CD14-positive monocyte (primary cell): ENCODE results near the gene DMXL2. TPM values are rescaled to one million over a fixed set of nuclear protein-coding genes. Genes with fewer than 3 reads are reported as not detected.

Source experiments
- DNase-seq, 3 donors: peaks; one replicate each; pipeline ENCODE4 v3.0.0-alpha.2; 2011 to 2022
- H2AFZ ChIP-seq: 2 replicates; pipeline ENCODE4 v1.6.0; 2012; ENCODE audit warnings: mild to moderate bottlenecking, low read depth, low read length, inconsistent platforms; ENCODE audit not compliant: insufficient read depth, poor library complexity, severe bottlenecking
- H3K27ac ChIP-seq, 2 donors: 1 replicate in 1 of 2; 2 replicates in 1 of 2; pipeline ENCODE4 v1.5.1; 2012 to 2013; ENCODE audit warnings: low read length in 2 of 2, control low read depth in 1 of 2, inconsistent platforms in 1 of 2, low read depth in 1 of 2, mild to moderate bottlenecking in 1 of 2
- H3K27me3 ChIP-seq, 2 donors: one replicate each; pipeline versions ENCODE4 v1.6.0 to v1.6.1; 2011 to 2013; ENCODE audit warnings: low read length in 2 of 2; ENCODE audit not compliant: control insufficient read depth in 2 of 2, insufficient read depth in 2 of 2
- H3K36me3 ChIP-seq, 2 donors: replicated peaks in 1 of 2; 1 replicate in 1 of 2; 2 replicates in 1 of 2; pipeline versions ENCODE4 v1.5.1 to v1.6.1; 2012 to 2013; ENCODE audit warnings: low read length in 2 of 2, control low read depth in 1 of 2, inconsistent platforms in 1 of 2, mild to moderate bottlenecking in 1 of 2; ENCODE audit not compliant: insufficient read depth in 2 of 2, control insufficient read depth in 1 of 2
- H3K4me1 ChIP-seq, 2 donors: 1 replicate in 1 of 2; 2 replicates in 1 of 2; pipeline versions ENCODE4 v1.5.1 to v1.6.1; 2012 to 2013; ENCODE audit warnings: low read length in 2 of 2, control low read depth in 1 of 2, inconsistent platforms in 1 of 2, mild to moderate bottlenecking in 1 of 2, moderate library complexity in 1 of 2; ENCODE audit not compliant: insufficient read depth in 2 of 2, control insufficient read depth in 1 of 2
- H3K4me2 ChIP-seq: replicated peaks from 2 replicates; pipeline ENCODE3; 2012; ENCODE audit warnings: low read length, moderate library complexity, mild to moderate bottlenecking; ENCODE audit not compliant: poor library complexity, severe bottlenecking; ENCODE audit errors: extremely low read depth
- H3K4me3 ChIP-seq, 3 experiments: fragments of 200-600 bp in 1 of 3; sonication (generic) in 1 of 3; replicated peaks in 1 of 3; 1 replicate in 2 of 3; 2 replicates in 1 of 3; pipeline ENCODE4 v1.5.1; 2011 to 2013; ENCODE audit warnings: low read length in 3 of 3, mild to moderate bottlenecking in 3 of 3, control low read depth in 2 of 3, low read depth in 2 of 3, inconsistent platforms in 1 of 3, moderate library complexity in 1 of 3
- H3K79me2 ChIP-seq: 2 replicates; pipeline ENCODE4 v1.6.0; 2012; ENCODE audit warnings: mild to moderate bottlenecking, control low read depth, inconsistent platforms, low read length, moderate library complexity; ENCODE audit not compliant: insufficient read depth
- H3K9ac ChIP-seq: 2 replicates; pipeline ENCODE4 v1.6.0; 2017; ENCODE audit warnings: low read length, mild to moderate bottlenecking; ENCODE audit not compliant: insufficient read depth, poor library complexity, severe bottlenecking
- H3K9me3 ChIP-seq, 2 donors: replicated peaks in 1 of 2; 1 replicate in 1 of 2; 2 replicates in 1 of 2; pipeline versions ENCODE4 v1.5.1 to v1.6.1; 2012 to 2013; ENCODE audit warnings: low read length in 2 of 2, control low read depth in 1 of 2; ENCODE audit not compliant: control insufficient read depth in 1 of 2, insufficient read depth in 1 of 2
- H4K20me1 ChIP-seq: 2 replicates; pipeline ENCODE4 v1.6.0; 2012; ENCODE audit warnings: mild to moderate bottlenecking, low read length, control low read depth, moderate library complexity; ENCODE audit not compliant: insufficient read depth
- H3K27ac Mint-ChIP-seq, 7 donors: one replicate each; pipeline ENCODE4 v1.8.0; 2020; ENCODE audit warnings: mild to moderate bottlenecking in 7 of 7, mixed read lengths in 7 of 7, moderate library complexity in 6 of 7, inconsistent platforms in 2 of 7
- H3K27me3 Mint-ChIP-seq, 3 donors: one replicate each; pipeline ENCODE4 v1.8.0; 2021 to 2022; ENCODE audit warnings: low read depth in 3 of 3, mild to moderate bottlenecking in 3 of 3, mixed read lengths in 3 of 3, moderate library complexity in 3 of 3, inconsistent platforms in 1 of 3
- H3K36me3 Mint-ChIP-seq, 2 donors: one replicate each; pipeline ENCODE4 v1.8.0; 2020; ENCODE audit warnings: mixed read lengths in 2 of 2, inconsistent platforms in 1 of 2, mild to moderate bottlenecking in 1 of 2
- H3K4me1 Mint-ChIP-seq: one replicate; pipeline ENCODE4 v1.8.0; 2020; ENCODE audit warnings: mild to moderate bottlenecking, mixed read lengths
- H3K4me3 Mint-ChIP-seq, 2 donors: one replicate each; pipeline ENCODE4 v1.8.0; 2020; ENCODE audit warnings: mild to moderate bottlenecking in 2 of 2, mixed read lengths in 2 of 2, moderate library complexity in 1 of 2
- H3K9me3 Mint-ChIP-seq, 7 donors: one replicate each; pipeline ENCODE4 v1.8.0; 2020 to 2022; ENCODE audit warnings: mixed read lengths in 7 of 7, mild to moderate bottlenecking in 6 of 7, moderate library complexity in 6 of 7, inconsistent platforms in 2 of 7
- CTCF ChIP-seq: fragments of 200-600 bp; IDR thresholded peaks from one replicate; pipeline ENCODE4 v1.8.0; 2022; ENCODE audit warnings: antibody characterized with exemption, mild to moderate bottlenecking
- WGBS: methylation state at CpG from one replicate; pipeline ENCODE4 v1.1.5; 2013; ENCODE audit warnings: missing lambda C conversion rate; ENCODE audit not compliant: insufficient coverage; 5-methylcytosine and 5-hydroxymethylcytosine counted together
- intact Hi-C, 2 donors: fragments of 100-400 bp; cut with micrococcal nuclease; formaldehyde crosslinking; loops; one replicate each; pipeline versions ENCODE4 v1.15.0 to v1.15.1; 2023
- polyA plus RNA-seq, 3 donors: library from polyadenylated mRNA; depleted of rRNA in 1 of 3; unstranded in 2 of 3; stranded (reverse) in 1 of 3; fragments of 300-500 nt in 2 of 3; fragments of >200 nt in 1 of 3; fragmentation: Illumina TruSeq in 2 of 3; gene quantifications; 1 replicate in 2 of 3; 2 replicates in 1 of 3; pipeline ENCODE4 v1.2.3, GENCODE V29; 2012 to 2021

Gene DMXL2
- polyA plus RNA-seq, 3 donors = 29.1 to 449 (median 45.5) TPM

- Histone ChIP-seq H3K9ac (no peak overlapping the region), H3K4me1 (peaks cover 28 to 32% of the 10 kb centered on the region in 2 donors), H3K27me3 (no peaks in the 10 kb centered on the region), H3K4me2 (no peak overlapping the region), H2AFZ (no peak overlapping the region), H4K20me1 (no peaks in the 10 kb centered on the region), H3K27ac (no peak overlapping the region), H3K36me3 (no peaks in the 10 kb centered on the region), H3K9me3 (no peaks in the 10 kb centered on the region), H3K79me2 (no peaks in the 10 kb centered on the region), H3K4me3 (no peak overlapping the region)
- Mint-ChIP-seq H3K36me3 (no peaks in the 10 kb centered on the region), H3K4me3 (no peak overlapping the region), H3K27ac (no peak overlapping the region), H3K9me3 (no peaks in the 10 kb centered on the region), H3K27me3 (peaks cover 0 to 1% (median 0%) of the 10 kb centered on the region in 3 donors), H3K4me1 (peaks cover 35% of the 10 kb centered on the region)
- no peak for TF ChIP-seq CTCF
- 67% methylated on average over 1 of the region's 1 CpG for WGBS
- no peak for DNase-seq
- intact Hi-C loops = no loop called here
These were observed 20.1 kb upstream of the DMXL2 start for GRCh38 chr15:51642696-51643095.

- Mint-ChIP-seq H3K27ac (peak overlapping the region; percentile 78 to 94 (median 90)), H3K9me3 (peaks cover 0 to 2% (median 0%) of the 10 kb centered on the region in 7 donors), H3K4me1 (peaks cover 26% of the 10 kb centered on the region), H3K4me3 (peak overlapping the region in 1 of 2 donors; percentile 20), H3K27me3 (peaks cover 0 to 2% (median 2%) of the 10 kb centered on the region in 3 donors), H3K36me3 (no peaks in the 10 kb centered on the region)
- no peaks in the 10 kb centered on the region for H3K9me3 ChIP-seq
- peak overlapping the region; percentile 51 for H3K4me2 ChIP-seq
- TF ChIP-seq CTCF = no peak
- H2AFZ ChIP-seq = peak overlapping the region; percentile 44
- H4K20me1 ChIP-seq = no peaks in the 10 kb centered on the region
- H3K36me3 ChIP-seq = no peaks in the 10 kb centered on the region
- H3K79me2 ChIP-seq = no peaks in the 10 kb centered on the region
- H3K27me3 ChIP-seq = no peaks in the 10 kb centered on the region
- intact Hi-C loops = no loop called here
- H3K4me1 ChIP-seq = peaks cover 17 to 21% of the 10 kb centered on the region in 2 donors
- WGBS = no CpG with 5 or more reads among the region's 4 CpGs
- H3K4me3 ChIP-seq = peak overlapping the region in 1 of 3 experiments; percentile 19
- DNase-seq = peak in 2 of 3 donors; percentile 50 to 62
- H3K9ac ChIP-seq = peak overlapping the region; percentile 28
- peak overlapping the region in 1 of 2 donors; percentile 74 for H3K27ac ChIP-seq
These were observed 19.0 kb upstream of the DMXL2 start for GRCh38 chr15:51641490-51642130.
